Pancreas (tissue), 10 donors: ENCODE results near the gene SPATA18. TPM values are rescaled to one million over a fixed set of nuclear protein-coding genes. Genes with fewer than 3 reads are reported as not detected.

Experiments used
- ATAC-seq, 4 donors: fragments of 200-7000 bp; cut with Tn5 transposase; one replicate each; pipeline versions ENCODE4 v1.8.0 to v1.9.1; 2020; ENCODE audit warnings: mild to moderate bottlenecking in 4 of 4, moderate library complexity in 4 of 4
- DNase-seq, 6 donors: peaks; one replicate each; pipeline ENCODE4 v3.0.0-alpha.2; 2020
- FAIRE-seq: peaks from 2 replicates; lab custom pipeline; 2012; peaks lifted over from hg19 to GRCh38; lab: Jason Lieb, UNC
- H3K27ac ChIP-seq, 4 donors: fragments of 200-600 bp; sonication (generic); 1 replicate in 3 of 4; 2 replicates in 1 of 4; pipeline versions ENCODE4 v1.5.0 to v1.8.0; 2020
- H3K27me3 ChIP-seq, 4 donors: fragments of 200-600 bp; one replicate each; pipeline ENCODE4 v1.8.0; 2021
- H3K36me3 ChIP-seq, 3 donors: fragments of 200-600 bp; sonication (generic) in 1 of 3; one replicate each; pipeline versions ENCODE4 v1.5.0 to v1.8.0; 2020 to 2021
- H3K4me1 ChIP-seq, 3 donors: fragments of 200-600 bp; one replicate each; pipeline ENCODE4 v1.8.0; 2021
- H3K4me3 ChIP-seq, 4 donors: fragments of 200-600 bp; sonication (generic) in 2 of 4; one replicate each; pipeline versions ENCODE4 v1.5.0 to v1.8.0; 2020 to 2021
- H3K9me3 ChIP-seq, 4 donors: fragments of 200-600 bp; one replicate each; pipeline ENCODE4 v1.8.0; 2021
- WGBS, 2 donors: extraction: QIAGEN DNeasy Blood & Tissue Kit; methylation state at CpG; one replicate each; pipeline ENCODE4 v1.1.7; 2013; 5-methylcytosine and 5-hydroxymethylcytosine counted together
- intact Hi-C, 3 donors: fragments of 100-400 bp; cut with DNase I; formaldehyde crosslinking; loops; one replicate each; pipeline versions ENCODE4 v1.11.1 to v1.14.2; 2022
- polyA plus RNA-seq, 2 donors: library from polyadenylated mRNA; stranded (reverse); fragments of 200-250 nt; gene quantifications; one replicate each; pipeline ENCODE4 v1.2.3, GENCODE V29; 2013
- total RNA-seq, 6 donors: library from RNA; stranded (reverse); fragmentation: NEBNext Ultra II Directional in 4 of 6; extraction: Animal tissue kit (Norgen Biotek cat#: 25700) in 4 of 6; gene quantifications; one replicate each; pipeline versions ENCODE4 v1.2.1 to v1.2.4, GENCODE V29; 2021 to 2023
- TF ChIP-seq, protein P1 (sequence below), 4 donors: fragments of 200-600 bp; sonication (generic) in 3 of 4; IDR thresholded peaks; one replicate each; pipeline versions ENCODE4 v1.5.0 to v1.8.0; 2021; ENCODE audit warnings: antibody characterized with exemption in 4 of 4
- donor health status: healthy with polysubstance abuse.
- donor health status: DM: no; HTN: no; CAD: no; lungs with moderate emphysema.
- donor health status: DM: no; HTN: no; CAD: no.
- donor health status: control.
- donor health status: control.
- donor health status: Bipolar disorder and iron deficiency.
- donor health status: DM: yes; HTN: yes; CAD: no.
- donor health status: DM: no; HTN: no; CAD: no.
- donor health status: DM: no; HTN: no; CAD: no.
- donor health status: DM: yes; HTN: yes; CAD: no.

The SPATA18 gene
- total and polyA plus RNA-seq, 8 donors, result 1.2 to 4.3 (median 3.4) TPM

- H3K27me3 ChIP-seq, result no peaks in the 10 kb centered on the region
- DNase-seq (no peak), FAIRE-seq (no peak), ATAC-seq (no peak)
- TF ChIP-seq, protein P1, sequence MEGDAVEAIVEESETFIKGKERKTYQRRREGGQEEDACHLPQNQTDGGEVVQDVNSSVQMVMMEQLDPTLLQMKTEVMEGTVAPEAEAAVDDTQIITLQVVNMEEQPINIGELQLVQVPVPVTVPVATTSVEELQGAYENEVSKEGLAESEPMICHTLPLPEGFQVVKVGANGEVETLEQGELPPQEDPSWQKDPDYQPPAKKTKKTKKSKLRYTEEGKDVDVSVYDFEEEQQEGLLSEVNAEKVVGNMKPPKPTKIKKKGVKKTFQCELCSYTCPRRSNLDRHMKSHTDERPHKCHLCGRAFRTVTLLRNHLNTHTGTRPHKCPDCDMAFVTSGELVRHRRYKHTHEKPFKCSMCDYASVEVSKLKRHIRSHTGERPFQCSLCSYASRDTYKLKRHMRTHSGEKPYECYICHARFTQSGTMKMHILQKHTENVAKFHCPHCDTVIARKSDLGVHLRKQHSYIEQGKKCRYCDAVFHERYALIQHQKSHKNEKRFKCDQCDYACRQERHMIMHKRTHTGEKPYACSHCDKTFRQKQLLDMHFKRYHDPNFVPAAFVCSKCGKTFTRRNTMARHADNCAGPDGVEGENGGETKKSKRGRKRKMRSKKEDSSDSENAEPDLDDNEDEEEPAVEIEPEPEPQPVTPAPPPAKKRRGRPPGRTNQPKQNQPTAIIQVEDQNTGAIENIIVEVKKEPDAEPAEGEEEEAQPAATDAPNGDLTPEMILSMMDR (IDR thresholded peaks at IDR 0.05), result no peak
- no peaks in the 10 kb centered on the region for H3K4me1 ChIP-seq
- WGBS, 2 donors, result 91 to 93% methylated on average over 1 of the region's 1 CpG
- H3K9me3 ChIP-seq, result no peaks in the 10 kb centered on the region
- no peak overlapping the region for H3K4me3 ChIP-seq
- no peak overlapping the region for H3K27ac ChIP-seq
- intact Hi-C loops, result no loop called here
- H3K36me3 ChIP-seq, result no peaks in the 10 kb centered on the region
Observed at GRCh38 chr4:52045028-52045427, 6.1 kb upstream of the SPATA18 start.

DNA sequence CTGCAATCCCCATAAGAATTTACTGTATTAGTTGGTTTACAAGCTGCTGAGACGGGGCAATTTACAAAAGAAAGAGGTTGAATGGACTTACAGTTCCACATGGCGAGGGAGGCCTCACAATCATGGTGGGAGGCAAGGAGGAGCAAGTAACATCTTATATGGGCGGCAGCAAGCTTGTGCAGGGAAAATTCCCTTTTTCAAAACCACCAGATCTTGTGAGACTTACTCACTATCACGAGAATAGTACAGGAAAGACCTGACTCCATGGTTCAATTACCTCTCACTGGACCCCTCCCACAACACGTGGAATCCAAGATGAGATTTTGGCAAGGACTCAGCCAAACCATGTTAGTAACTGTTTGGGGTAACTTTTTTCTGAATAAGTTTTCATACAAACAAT is 1.8 kb upstream of the SPATA18 start:
- intact Hi-C loops, result no loop called here
- Histone ChIP-seq H3K9me3 (no peaks in the 10 kb centered on the region), H3K4me1 (no peaks in the 10 kb centered on the region), H3K27ac (no peak overlapping the region), H3K36me3 (no peaks in the 10 kb centered on the region), H3K4me3 (no peak overlapping the region), H3K27me3 (no peaks in the 10 kb centered on the region)
- ATAC-seq, result no peak
- 78 to 86% methylated on average over 5 of the region's 5 CpGs for WGBS, 2 donors
- TF ChIP-seq, protein P1 (IDR thresholded peaks at IDR 0.05), result no peak
- FAIRE-seq, result no peak
- DNase-seq, result no peak

- DNase-seq (peak; percentile 46 to 72 (median 62)), FAIRE-seq (no peak), ATAC-seq (peak; percentile 87 to 96 (median 92))
- H3K9me3 ChIP-seq, result no peaks in the 10 kb centered on the region
- peak overlapping the region; percentile 24 to 57 (median 40) for H3K4me3 ChIP-seq
- H3K27ac ChIP-seq, result peak overlapping the region; percentile 26 to 48 (median 46)
- TF ChIP-seq, protein P1 (IDR thresholded peaks at IDR 0.05), result no peak
- H3K4me1 ChIP-seq, result no peaks in the 10 kb centered on the region
- 8 to 10% methylated on average over 46 of the region's 46 CpGs for WGBS, 2 donors
- no peaks in the 10 kb centered on the region for H3K27me3 ChIP-seq
- H3K36me3 ChIP-seq, result no peaks in the 10 kb centered on the region
- intact Hi-C loops, result no loop called here
Observed at GRCh38 chr4:52051615-52052474, 741 bp downstream of the SPATA18 start.

DNA sequence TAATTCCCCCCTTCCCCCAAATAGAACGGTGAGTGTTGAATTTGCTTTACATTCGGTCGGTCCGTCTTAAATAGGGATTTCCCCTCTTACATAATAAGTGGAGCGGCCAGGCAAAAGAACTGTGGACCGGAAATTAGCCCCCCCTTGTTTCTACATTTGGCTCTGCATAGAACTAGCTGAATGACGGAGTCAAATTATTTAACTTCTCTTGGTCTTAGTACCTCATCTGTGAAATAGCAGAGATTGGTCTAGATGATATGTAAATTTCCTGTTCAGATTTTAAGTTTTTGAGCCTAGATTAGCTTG is 1.3 kb downstream of the SPATA18 start:
- intact Hi-C loops, result no loop called here
- FAIRE-seq (no peak), ATAC-seq (peak in 2 of 4 donors; percentile 23 to 45), DNase-seq (no peak)
- Histone ChIP-seq H3K4me3 (peak overlapping the region in 2 of 4 donors; percentile 46 to 57), H3K36me3 (no peaks in the 10 kb centered on the region), H3K4me1 (no peaks in the 10 kb centered on the region), H3K27me3 (no peaks in the 10 kb centered on the region), H3K27ac (no peak overlapping the region), H3K9me3 (no peaks in the 10 kb centered on the region)
- TF ChIP-seq, protein P1 (IDR thresholded peaks at IDR 0.05), result no peak
- 45 to 48% methylated on average over 7 of the region's 7 CpGs for WGBS, 2 donors

DNA sequence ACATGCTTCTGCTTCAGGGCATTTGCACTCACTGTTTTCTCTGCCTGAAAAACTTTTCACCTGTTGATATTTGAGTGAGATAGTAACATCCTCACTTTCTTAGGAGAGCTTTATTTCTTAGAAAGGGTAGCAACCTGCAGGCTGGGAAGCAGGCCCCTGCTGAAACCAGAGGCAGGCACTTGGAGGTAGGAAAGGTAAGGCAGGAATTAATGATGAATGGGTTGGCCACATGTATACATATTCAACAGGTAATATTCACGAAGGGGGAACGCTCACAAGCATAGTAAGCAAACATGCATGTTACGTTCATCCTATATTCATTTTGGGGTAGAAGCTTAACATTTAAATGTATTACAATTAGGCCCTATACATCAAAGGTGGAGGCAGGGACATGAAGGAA is 3.1 kb downstream of the SPATA18 start:
- Histone ChIP-seq H3K9me3 (no peaks in the 10 kb centered on the region), H3K36me3 (no peaks in the 10 kb centered on the region), H3K27me3 (no peaks in the 10 kb centered on the region), H3K27ac (no peak overlapping the region), H3K4me3 (no peak overlapping the region), H3K4me1 (peaks cover 0 to 7% (median 0%) of the 10 kb centered on the region in 3 donors)
- DNase-seq (no peak), ATAC-seq (no peak), FAIRE-seq (no peak)
- WGBS, 2 donors, result 79 to 80% methylated on average over 3 of the region's 3 CpGs
- TF ChIP-seq, protein P1 (IDR thresholded peaks at IDR 0.05), result no peak
- intact Hi-C loops, result no loop called here
